MM.1S (cell line): ENCODE data around the gene KIF5A.

ENCODE experiments used
- DNase-seq: peaks from one replicate; pipeline ENCODE4 v3.0.0-alpha.2; 2015
- H2AFZ ChIP-seq: fragments of 300-600 bp; sonication (generic); 2 replicates; pipeline ENCODE4 v1.6.0; 2016; ENCODE audit warnings: antibody characterized with exemption, low read length
- H3F3A ChIP-seq: fragments of 300-600 bp; sonication (generic); 2 replicates; pipeline ENCODE4 v1.6.1; 2016; ENCODE audit warnings: mild to moderate bottlenecking, antibody characterized with exemption, low read length, moderate library complexity, mixed read lengths; ENCODE audit not compliant: insufficient read depth
- H3K27ac ChIP-seq: fragments of 300-600 bp; sonication (generic); 2 replicates; pipeline ENCODE4 v1.5.1; 2016; ENCODE audit warnings: mild to moderate bottlenecking, low read length
- H3K27me3 ChIP-seq: fragments of 300-600 bp; sonication (generic); replicated peaks from 2 replicates; pipeline ENCODE4 v1.6.0; 2016; ENCODE audit warnings: low read length; ENCODE audit not compliant: insufficient read depth
- H3K36me3 ChIP-seq: fragments of 300-600 bp; sonication (generic); replicated peaks from 2 replicates; pipeline ENCODE4 v1.6.1; 2016; ENCODE audit warnings: mild to moderate bottlenecking, low read length, mixed read lengths; ENCODE audit not compliant: insufficient read depth
- H3K4me1 ChIP-seq: fragments of 300-600 bp; sonication (generic); 2 replicates; pipeline ENCODE4 v1.6.1; 2016; ENCODE audit warnings: low read length, mixed read lengths
- H3K4me2 ChIP-seq: fragments of 300-600 bp; sonication (generic); 2 replicates; pipeline ENCODE4 v1.6.0; 2016; ENCODE audit warnings: low read depth, low read length
- H3K4me3 ChIP-seq: fragments of 300-600 bp; sonication (generic); 2 replicates; pipeline ENCODE4 v1.5.1; 2016; ENCODE audit warnings: low read length, mixed read lengths
- H3K79me2 ChIP-seq: fragments of 300-600 bp; sonication (generic); 2 replicates; pipeline ENCODE4 v1.6.1; 2016; ENCODE audit warnings: mixed run types, low read length, mixed read lengths
- H3K9ac ChIP-seq: fragments of 300-600 bp; sonication (generic); 2 replicates; pipeline ENCODE4 v1.6.1; 2016; ENCODE audit warnings: low read length, mixed read lengths
- H3K9me2 ChIP-seq: fragments of 300-600 bp; sonication (generic); replicated peaks from 2 replicates; pipeline ENCODE4 v1.6.1; 2016; ENCODE audit warnings: mild to moderate bottlenecking, low read length, mixed read lengths; ENCODE audit not compliant: insufficient read depth
- H3K9me3 ChIP-seq: fragments of 300-600 bp; sonication (generic); replicated peaks from 2 replicates; pipeline ENCODE4 v1.6.1; 2016; ENCODE audit warnings: mild to moderate bottlenecking, low read length, mixed read lengths; ENCODE audit not compliant: insufficient read depth
- H4K20me1 ChIP-seq: fragments of 300-600 bp; sonication (generic); 2 replicates; pipeline ENCODE4 v1.6.1; 2016; ENCODE audit warnings: mild to moderate bottlenecking, low read length, moderate library complexity, mixed read lengths; ENCODE audit not compliant: insufficient read depth
- EZH2 ChIP-seq: fragments of 300-600 bp; sonication (generic); optimal IDR thresholded peaks from 2 replicates; pipeline ENCODE3; 2017; ENCODE audit warnings: low read depth, mild to moderate bottlenecking, antibody characterized with exemption, low read length, mixed read lengths
- EZH2phosphoT487 ChIP-seq: fragments of 300-600 bp; sonication (generic); IDR thresholded peaks from 2 replicates; pipeline ENCODE4 v1.6.1; 2018; ENCODE audit warnings: antibody characterized with exemption, low read length
- TF ChIP-seq, protein P1 (sequence below): fragments of 300-600 bp; sonication (generic); IDR thresholded peaks from 2 replicates; pipeline ENCODE4 v1.5.1; 2016; ENCODE audit warnings: antibody characterized with exemption, low read length, mixed read lengths

The KIF5A gene

DNA sequence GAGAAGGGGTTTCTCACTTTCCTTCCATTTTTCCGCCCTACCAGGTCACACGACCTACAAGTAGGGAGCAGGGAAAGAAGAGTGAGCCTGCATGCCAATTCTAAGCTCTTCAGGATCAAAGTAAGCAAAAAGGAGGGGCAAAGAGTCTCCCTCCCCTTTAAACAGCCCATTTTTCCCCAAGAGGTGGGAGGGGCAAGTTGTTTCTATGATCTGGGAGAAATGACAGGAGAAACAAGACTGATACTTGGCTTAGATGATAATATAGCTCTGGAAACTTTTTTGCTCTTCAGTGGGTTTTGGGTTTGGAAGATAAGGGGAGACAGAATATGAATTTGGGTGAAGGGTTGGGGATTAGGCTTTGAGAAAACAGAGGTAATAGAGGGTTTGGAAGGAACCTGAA is 56.6 kb downstream of the KIF5A start:
- no peak overlapping the region for H2AFZ ChIP-seq
- H3K4me3 ChIP-seq: no peak overlapping the region
- no peak overlapping the region for H3K4me2 ChIP-seq
- no peaks in the 10 kb centered on the region for H3K9me2 ChIP-seq
- H3K36me3 ChIP-seq: no peaks in the 10 kb centered on the region
- no peak overlapping the region for H3K9ac ChIP-seq
- no peaks in the 10 kb centered on the region for H3K27me3 ChIP-seq
- H3K79me2 ChIP-seq: no peaks in the 10 kb centered on the region
- H3K27ac ChIP-seq: no peak overlapping the region
- peaks cover 6% of the 10 kb centered on the region; the same call in 1 of the 2 replicates for H3K4me1 ChIP-seq
- no peaks in the 10 kb centered on the region; the same call in 1 of the 2 replicates for H3F3A ChIP-seq
- no peak for DNase-seq
- TF ChIP-seq EZH2phosphoT487 (no peak), EZH2 (no peak)
- TF ChIP-seq, protein P1, sequence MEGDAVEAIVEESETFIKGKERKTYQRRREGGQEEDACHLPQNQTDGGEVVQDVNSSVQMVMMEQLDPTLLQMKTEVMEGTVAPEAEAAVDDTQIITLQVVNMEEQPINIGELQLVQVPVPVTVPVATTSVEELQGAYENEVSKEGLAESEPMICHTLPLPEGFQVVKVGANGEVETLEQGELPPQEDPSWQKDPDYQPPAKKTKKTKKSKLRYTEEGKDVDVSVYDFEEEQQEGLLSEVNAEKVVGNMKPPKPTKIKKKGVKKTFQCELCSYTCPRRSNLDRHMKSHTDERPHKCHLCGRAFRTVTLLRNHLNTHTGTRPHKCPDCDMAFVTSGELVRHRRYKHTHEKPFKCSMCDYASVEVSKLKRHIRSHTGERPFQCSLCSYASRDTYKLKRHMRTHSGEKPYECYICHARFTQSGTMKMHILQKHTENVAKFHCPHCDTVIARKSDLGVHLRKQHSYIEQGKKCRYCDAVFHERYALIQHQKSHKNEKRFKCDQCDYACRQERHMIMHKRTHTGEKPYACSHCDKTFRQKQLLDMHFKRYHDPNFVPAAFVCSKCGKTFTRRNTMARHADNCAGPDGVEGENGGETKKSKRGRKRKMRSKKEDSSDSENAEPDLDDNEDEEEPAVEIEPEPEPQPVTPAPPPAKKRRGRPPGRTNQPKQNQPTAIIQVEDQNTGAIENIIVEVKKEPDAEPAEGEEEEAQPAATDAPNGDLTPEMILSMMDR: no peak
- H3K9me3 ChIP-seq: no peaks in the 10 kb centered on the region
- H4K20me1 ChIP-seq: no peaks in the 10 kb centered on the region

DNA sequence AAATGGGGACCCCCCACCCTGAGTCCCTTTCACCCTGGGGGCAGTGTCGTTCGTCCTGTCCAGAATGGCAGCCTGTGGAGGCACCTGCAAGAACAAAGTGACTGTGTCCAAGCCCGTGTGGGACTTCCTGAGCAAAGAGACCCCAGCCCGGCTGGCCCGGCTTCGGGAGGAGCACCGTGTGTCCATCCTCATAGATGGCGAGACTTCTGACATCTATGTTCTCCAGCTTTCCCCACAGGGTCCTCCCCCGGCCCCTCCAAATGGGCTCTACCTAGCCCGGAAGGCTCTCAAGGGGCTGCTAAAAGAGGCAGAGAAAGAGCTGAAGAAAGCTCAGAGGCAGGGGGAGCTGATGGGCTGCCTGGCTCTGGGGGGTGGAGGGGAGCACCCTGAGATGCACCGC is 57.0 kb downstream of the KIF5A start:
- no peaks in the 10 kb centered on the region for H3K79me2 ChIP-seq
- H4K20me1 ChIP-seq: no peaks in the 10 kb centered on the region
- TF ChIP-seq EZH2 (no peak), EZH2phosphoT487 (no peak)
- TF ChIP-seq, protein P1: no peak
- H3K4me2 ChIP-seq: no peak overlapping the region
- H3K27ac ChIP-seq: no peak overlapping the region
- no peaks in the 10 kb centered on the region for H3K27me3 ChIP-seq
- DNase-seq: no peak
- no peak overlapping the region for H3K9ac ChIP-seq
- no peaks in the 10 kb centered on the region for H3K9me2 ChIP-seq
- H3F3A ChIP-seq: no peaks in the 10 kb centered on the region; the same call in 1 of the 2 replicates
- H3K4me1 ChIP-seq: peaks cover 6% of the 10 kb centered on the region; the same call in 1 of the 2 replicates
- no peak overlapping the region for H3K4me3 ChIP-seq
- H3K9me3 ChIP-seq: no peaks in the 10 kb centered on the region
- H2AFZ ChIP-seq: no peak overlapping the region
- no peaks in the 10 kb centered on the region for H3K36me3 ChIP-seq

DNA sequence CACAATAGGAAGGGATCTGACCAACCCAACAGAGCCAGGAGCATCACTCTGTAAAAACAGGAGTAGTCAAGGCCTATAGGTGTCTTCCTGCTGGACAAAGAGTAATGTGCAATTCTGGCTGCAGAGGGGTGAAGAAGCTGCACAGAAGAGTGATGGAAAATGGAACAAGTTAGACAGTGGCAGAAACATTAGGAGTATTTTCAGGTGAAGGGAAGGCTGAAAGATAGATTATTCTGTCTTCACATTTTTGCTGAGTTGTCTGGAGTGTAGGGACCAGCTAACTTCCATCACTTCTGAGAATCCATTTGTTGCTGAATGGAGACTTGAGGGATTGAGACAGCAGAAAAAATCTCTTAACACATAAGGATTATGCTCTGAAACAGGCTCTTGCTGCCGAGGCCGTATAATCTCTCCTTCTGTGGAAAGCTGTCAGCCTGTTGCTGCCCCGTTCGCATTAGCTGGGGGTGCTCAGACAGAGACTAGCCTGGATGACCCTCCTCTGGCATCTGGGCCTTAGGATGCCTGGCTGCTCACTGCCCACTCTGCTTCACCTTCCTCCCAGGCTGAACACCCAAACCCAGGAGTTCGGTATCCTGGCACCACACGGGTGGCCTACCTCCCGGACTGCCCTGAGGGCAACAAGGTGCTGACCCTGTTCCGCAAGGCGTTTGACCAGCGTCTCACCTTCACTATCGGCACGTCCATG is 58.3 kb downstream of the KIF5A start:
- TF ChIP-seq EZH2phosphoT487 (no peak), EZH2 (no peak)
- TF ChIP-seq, protein P1: no peak
- Histone ChIP-seq H3K9me3 (no peaks in the 10 kb centered on the region), H3K27me3 (no peaks in the 10 kb centered on the region), H3K79me2 (no peaks in the 10 kb centered on the region), H4K20me1 (no peaks in the 10 kb centered on the region), H3K36me3 (no peaks in the 10 kb centered on the region), H3K4me2 (no peak overlapping the region), H3K9me2 (no peaks in the 10 kb centered on the region), H3K27ac (no peak overlapping the region), H3K4me3 (no peak overlapping the region), H3K9ac (no peak overlapping the region), H3K4me1 (peaks cover 6% of the 10 kb centered on the region; the same call in 1 of the 2 replicates), H3F3A (no peaks in the 10 kb centered on the region; the same call in 1 of the 2 replicates), H2AFZ (no peak overlapping the region)
- no peak for DNase-seq
